ENCODE data around the gene LYZL1.
"Not testable (repeated sequence)": the region's sequence is repeated elsewhere in the genome, so short reads cannot be mapped to it uniquely, and the experiment has no call there.

Gene LYZL1

DNA sequence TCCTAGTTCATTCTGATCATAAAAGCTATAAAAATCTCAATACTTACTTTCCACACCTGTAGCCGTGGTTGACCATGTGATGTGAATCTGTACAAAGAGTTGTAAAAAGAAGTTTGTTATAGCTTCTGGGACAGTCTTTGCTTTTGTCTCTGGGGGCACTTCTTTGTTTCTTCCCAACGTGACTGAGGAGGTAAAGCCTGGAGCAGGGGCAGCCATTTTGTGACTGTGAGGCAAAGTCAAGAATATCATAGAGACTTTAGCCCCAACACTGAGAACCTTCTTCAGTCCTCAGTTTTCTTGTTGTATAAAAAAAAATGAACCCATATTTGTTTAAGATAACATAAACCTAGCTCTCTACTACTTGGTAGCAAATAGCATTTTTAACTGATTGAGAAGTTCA, 29.4 kb upstream of the LYZL1 start:
- DNase-seq (ENCODE audit: low read depth, low spot score): no peak

- no peak for DNase-seq (ENCODE audit: low read depth, low spot score)
Observed at GRCh38 chr10:29263506-29263905, 25.4 kb upstream of the LYZL1 start.

DNA sequence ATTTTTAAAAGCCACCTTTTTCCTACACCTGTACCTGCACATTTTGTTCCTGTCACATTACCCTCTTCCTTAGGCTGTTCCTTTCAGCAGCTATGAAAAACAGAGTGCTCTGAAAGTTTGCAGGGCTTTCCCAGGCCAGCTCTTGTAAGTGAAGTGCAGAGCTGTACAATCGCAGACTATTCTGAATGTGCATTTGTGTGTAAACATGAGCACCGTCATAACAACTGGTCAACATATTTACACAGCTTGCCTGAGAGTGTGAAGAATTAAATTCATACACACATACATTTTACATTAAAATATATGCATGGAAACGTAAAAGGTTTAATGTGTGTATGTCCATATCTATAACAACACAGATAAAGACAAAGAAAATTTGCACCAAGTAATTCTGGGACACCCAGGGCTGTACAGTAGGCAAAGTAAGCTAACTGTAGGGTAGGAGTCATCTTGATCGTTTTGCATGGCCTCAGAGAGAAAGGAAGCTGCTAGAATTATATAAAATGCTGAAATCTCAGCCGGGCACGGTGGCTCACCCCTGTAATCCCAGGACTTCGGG, 23.6 kb upstream of the LYZL1 start:
- DNase-seq (ENCODE audit: low read depth, low spot score): no peak

- peak; percentile 66 for DNase-seq (ENCODE audit: low read depth, low spot score)
Observed at GRCh38 chr10:29266641-29267040, 22.2 kb upstream of the LYZL1 start.

GRCh38 chr10:29268011-29268410, 20.9 kb upstream of the LYZL1 start:
- DNase-seq (ENCODE audit: low read depth, low spot score): no peak

DNA sequence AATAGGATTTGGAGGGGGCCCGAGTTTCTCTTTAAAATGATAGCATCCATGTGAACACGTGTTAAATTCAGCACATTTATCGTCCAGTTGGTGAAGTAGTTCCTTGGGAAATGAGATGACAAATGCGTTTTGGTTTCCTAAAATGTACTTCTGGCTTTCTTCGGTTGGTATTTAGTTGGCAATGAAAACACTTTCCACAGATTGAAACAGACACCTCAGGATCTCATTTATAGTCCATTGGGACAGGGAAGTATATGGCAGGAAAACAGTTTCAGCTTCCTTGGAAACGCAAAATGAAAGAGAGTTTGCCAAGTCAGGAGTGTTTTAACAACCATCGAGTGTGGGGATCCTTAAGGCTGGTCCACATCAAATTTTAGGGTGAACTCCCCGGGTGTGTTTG, 19.4 kb upstream of the LYZL1 start:
- DNase-seq (ENCODE audit: low read depth, low spot score): no peak

DNA sequence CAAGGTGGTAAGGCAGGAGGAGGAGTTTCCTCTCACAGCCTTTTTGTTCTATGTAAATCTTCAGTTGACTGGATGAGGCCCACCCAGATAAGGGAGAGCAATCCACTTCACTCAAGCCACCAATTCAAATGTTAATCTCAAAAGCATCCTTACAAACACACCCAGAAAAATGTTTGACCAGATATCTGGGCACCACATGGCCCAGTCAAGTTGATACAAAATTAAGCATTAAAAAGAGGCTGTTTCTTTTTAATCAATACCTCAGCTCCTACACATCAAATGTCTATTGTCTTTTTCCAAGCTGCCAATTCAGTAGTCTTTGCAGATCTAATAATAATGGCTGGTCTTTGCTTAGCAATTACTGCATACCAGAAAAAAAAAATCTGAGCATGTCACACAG, 18.0 kb upstream of the LYZL1 start:
- no peak for DNase-seq (ENCODE audit: low read depth, low spot score)

DNA sequence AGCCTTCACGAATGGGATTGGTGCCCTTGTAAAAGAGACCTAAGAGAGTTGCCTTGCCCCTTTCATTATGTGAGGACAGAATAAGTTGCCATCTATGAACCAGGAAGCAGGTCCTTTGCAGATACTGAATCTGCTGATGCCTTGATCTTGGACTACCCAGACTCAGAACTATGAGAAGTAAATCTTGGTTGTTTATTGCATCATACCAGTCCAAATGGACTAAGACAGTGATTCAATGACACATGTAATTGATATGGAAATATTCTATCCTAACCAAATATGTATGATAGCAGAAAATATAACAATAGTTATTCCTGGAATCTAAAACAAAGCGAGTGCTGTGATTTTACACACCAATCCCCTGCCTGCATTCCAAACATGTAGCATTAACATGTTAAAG, 17.0 kb upstream of the LYZL1 start:
- no peak for DNase-seq (ENCODE audit: low read depth, low spot score)

DNA sequence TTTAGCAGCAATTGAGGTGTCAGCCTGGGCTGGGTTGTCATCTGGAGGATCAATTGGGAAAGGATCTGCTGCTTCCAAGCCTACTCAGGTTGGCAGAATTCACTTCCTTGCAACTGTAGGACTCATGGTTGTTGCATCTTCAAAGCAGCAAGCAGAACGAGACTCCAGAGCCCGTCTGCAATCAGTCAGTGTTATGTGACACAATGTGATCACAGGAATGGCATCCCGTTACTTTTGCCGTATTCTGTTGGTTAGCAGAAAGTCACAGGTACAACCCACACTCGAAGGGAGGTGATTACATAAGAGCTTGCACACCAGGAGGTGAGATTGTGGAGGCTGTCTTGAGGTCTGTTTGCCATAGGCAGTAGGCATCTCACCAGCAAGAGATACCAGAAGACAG, 15.4 kb upstream of the LYZL1 start:
- DNase-seq (ENCODE audit: low read depth, low spot score): no peak

DNA sequence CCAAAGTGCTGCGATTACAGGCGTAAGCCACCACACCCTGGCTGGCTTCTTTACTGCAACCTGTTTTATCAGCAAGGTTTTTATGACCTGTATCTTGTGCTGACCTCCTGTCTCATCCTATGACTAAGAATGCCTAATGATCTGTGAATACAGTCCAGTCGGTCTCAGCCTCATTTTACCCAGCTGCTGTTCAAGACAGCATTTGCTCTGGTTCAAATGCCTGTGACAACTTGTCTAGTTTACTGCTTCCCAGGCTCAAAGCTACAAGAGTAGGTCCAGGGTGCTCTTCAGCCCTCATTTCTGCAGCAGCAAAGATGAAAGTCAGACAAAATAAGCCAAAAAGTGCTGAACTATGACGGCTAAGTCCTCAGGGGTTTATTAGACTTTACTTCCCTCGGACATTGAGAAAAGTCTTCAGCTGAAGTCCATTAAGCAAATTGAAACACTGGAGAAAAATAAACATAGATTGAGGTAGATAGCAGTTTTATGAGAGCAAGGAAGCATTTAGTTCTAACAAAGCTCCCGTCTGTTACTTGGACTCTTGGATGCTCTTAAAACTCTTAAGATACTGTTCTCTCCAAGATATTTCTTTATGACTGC, 12.5 kb upstream of the LYZL1 start:
- no peak for DNase-seq (ENCODE audit: low read depth, low spot score)

DNA sequence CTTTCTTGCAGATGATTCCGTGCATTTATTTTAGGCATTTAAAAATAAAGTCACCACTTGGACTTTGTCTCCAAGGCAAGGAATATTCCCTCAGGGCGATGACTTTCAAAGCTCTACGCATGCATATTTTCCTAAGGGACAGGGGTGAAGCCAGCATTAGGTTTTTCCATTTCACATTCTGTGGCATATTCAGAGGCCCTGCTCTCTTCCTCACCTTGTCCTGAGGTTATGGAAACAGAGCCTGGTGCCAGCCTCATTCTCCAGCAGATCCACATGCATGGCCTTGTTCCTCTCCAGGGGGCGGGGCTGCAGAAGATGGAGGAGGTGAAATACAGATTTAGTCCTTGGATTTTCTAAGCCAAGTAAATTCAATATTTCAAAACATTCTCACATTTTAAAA, 11.6 kb upstream of the LYZL1 start:
- no peak for DNase-seq (ENCODE audit: low read depth, low spot score)

DNA sequence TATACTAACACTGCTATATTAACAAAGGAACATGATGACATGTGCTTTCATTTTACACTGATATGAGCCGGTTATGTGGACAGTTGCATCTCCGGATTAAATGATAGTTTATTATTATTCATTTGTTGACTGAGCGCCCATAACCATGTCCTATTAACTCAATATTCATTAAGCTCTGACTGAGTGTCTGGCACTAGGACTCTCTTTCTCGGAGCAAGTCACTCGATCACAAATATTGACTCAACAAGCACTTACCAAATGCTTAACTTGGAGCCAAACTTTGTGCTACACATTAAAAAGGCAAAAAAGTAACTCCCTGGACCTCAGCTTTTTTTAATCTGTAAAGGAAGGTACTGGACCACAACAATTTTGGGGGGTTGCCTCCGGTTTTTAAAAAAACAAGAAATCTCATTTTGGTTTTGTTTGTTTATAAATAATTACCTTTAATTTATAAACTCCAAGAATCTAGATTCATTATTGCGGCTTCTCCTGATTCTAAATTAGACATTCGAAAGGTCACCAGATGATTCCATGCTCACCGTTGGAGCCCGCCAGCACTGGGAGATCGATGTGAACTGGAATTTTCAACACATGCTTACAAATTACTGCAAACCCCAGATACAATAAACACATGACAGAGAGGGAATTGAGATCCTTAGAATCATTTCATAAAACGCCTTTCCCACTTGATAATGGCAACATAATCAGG, 8.9 kb upstream of the LYZL1 start:
- no peak for DNase-seq (ENCODE audit: low read depth, low spot score)

GRCh38 chr10:29280488-29280840, 8.4 kb upstream of the LYZL1 start:
- DNase-seq (ENCODE audit: low read depth, low spot score): no peak

- DNase-seq (ENCODE audit: low read depth, low spot score): no peak
Observed at GRCh38 chr10:29285624-29286051, 3.2 kb upstream of the LYZL1 start.

GRCh38 chr10:29287635-29288034, 1.2 kb upstream of the LYZL1 start:
- no peak for DNase-seq (ENCODE audit: low read depth, low spot score)

- not testable (repeated sequence) for DNase-seq (ENCODE audit: low read depth, low spot score)
Observed at GRCh38 chr10:29291561-29291960, 2.7 kb downstream of the LYZL1 start.

- not testable (repeated sequence) for DNase-seq (ENCODE audit: low read depth, low spot score)
Observed at GRCh38 chr10:29292406-29292805, 3.5 kb downstream of the LYZL1 start.

- no peak for DNase-seq (ENCODE audit: low read depth, low spot score)
Observed at GRCh38 chr10:29295813-29296212, 6.9 kb downstream of the LYZL1 start.

- no peak for DNase-seq (ENCODE audit: low read depth, low spot score)
Observed at GRCh38 chr10:29297678-29298077, 8.8 kb downstream of the LYZL1 start.

- no peak for DNase-seq (ENCODE audit: low read depth, low spot score)
Observed at GRCh38 chr10:29301359-29301910, 12.6 kb downstream of the LYZL1 start.

- no peak for DNase-seq (ENCODE audit: low read depth, low spot score)
Observed at GRCh38 chr10:29302499-29302898, 13.6 kb downstream of the LYZL1 start.

DNA sequence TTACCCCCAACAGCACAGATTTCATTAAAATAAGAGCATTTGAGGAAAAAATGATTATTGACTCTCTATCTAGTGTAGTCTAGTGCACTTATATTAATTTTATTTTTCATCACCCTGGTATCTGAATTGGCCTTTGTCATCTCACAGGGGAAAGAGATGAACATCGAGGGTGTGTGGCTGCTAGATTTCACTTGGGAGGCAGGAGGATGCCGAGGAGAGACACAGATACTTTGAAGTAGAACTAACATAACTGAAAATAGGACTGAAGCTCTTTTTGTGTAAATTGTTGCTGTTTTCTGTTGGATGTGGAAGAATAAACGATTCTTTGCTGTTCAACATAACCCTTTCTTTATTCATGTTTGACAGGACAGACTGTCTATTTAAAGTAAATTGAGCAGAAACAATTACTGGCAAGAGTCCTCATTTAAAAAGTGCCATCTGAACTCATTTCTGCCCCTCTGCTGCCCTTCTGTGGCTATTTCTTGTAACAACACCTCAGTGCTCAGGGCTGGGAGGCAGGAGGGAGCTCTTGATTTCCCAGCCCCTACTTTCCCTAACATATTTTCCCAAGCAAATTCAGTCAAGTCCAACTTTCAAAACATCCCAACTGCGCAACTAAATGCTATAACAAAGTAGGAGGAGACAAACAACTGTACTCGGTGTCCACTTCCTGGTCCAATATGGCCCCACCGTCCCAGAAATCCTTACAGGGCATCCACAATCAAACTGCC, 15.6 kb downstream of the LYZL1 start:
- peak; percentile 44 for DNase-seq (ENCODE audit: low read depth, low spot score)

- DNase-seq (ENCODE audit: low read depth, low spot score): no peak
Observed at GRCh38 chr10:29304995-29305335, 16.1 kb downstream of the LYZL1 start.

Measured in smooth muscle cell of the brain vasculature (primary cell).